HG02759 (cell line): ENCODE data around the gene SASH3.

Experiments used
- ATAC-seq: cut with Tn5 transposase; IDR thresholded peaks from one replicate; pipeline ENCODE4 v1.9.1; 2021; ENCODE audit warnings: mild to moderate bottlenecking, moderate library complexity; ENCODE audit not compliant: unreplicated experiment

Gene SASH3

DNA sequence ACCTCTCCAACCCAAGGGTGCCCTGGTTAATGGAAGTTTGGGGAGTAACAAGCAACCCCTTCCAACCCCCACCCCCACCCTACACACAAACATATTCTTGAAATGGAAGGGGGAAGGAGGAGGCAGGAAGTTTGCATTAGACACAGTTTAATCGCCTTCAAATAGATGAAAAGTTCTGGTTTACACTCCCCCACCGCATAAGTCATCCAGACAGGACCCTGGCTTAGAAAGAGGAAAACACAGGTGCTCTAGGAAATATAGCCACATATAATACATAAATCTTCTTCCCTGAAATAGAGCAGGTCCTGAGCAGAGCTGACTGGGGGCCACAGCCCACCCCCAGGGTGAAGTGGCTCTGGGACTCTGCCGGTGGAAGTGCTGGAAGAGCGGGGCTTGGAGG is 25.1 kb downstream of the SASH3 start:
- no peak for ATAC-seq

DNA sequence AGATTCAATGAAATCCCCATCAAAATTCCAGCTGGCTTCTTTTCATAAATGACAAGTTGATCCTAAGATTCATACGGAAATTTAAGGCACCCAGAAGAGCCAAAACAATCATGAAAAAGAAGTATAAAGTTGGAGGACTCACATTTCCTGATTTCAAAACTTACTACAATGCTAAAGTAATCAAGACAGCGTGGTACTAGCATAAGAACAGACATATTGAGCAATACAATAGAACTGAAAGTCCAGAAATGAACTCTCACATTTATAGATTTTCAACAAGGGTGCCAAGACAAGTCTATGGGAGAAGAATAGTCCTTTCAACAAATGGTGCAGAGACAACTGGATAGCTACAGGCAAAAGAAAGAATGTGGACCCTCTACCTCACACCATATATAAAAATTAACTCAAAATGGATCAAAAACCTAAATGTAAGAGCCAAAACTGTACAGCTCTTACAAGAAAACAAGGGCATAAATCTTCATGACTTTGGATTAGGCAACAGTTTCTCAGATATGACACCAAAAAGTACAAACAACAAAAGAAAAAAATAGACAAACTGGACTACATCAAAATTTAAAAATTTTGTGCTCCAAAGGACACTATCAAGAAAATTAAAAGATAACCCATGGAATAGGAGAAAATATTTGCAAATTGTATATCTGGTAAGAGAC is 28.5 kb downstream of the SASH3 start:
- no peak for ATAC-seq

DNA sequence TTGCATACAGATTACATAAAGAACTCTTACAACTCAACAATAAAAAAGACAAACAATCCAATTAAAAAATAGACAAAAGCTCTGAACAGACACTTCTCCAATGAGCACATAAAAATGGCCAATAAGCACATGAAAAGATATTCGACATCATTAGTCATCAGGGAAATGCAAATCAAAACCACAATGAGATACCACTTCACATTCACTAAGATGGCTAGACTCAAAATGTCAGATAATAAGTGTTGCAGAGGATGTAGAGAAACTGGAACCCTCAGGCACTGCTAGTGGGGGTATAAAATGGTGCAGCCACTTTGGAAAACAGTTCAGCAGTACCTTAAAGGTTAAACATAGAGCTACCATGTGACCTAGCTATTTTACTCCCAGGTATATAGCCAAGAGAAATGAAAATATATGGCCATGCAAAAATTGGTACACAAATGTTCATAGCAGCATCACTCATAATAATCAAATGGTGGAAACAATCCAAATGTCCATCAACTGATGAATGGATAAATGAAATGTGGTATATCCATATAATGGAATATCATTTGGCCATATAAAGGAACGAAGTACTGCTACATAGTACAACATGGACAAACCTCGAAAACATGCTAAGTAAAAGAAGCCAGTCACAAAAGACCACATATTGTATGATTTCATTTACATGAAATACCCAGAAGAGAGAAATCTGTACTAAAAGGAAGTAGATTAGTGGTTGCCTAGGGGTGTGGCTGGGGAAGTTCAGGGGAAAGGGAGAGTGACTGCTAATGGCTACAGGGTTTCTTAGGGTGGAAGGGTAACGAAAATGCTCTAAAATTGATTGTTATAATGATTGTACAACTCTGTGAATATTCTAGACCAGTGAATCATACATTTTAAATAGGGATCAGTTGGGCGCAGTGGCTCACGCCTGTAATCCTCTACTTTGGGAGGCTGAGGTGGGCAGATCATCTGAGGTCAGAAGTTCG is 29.4 kb downstream of the SASH3 start:
- ATAC-seq = no peak

DNA sequence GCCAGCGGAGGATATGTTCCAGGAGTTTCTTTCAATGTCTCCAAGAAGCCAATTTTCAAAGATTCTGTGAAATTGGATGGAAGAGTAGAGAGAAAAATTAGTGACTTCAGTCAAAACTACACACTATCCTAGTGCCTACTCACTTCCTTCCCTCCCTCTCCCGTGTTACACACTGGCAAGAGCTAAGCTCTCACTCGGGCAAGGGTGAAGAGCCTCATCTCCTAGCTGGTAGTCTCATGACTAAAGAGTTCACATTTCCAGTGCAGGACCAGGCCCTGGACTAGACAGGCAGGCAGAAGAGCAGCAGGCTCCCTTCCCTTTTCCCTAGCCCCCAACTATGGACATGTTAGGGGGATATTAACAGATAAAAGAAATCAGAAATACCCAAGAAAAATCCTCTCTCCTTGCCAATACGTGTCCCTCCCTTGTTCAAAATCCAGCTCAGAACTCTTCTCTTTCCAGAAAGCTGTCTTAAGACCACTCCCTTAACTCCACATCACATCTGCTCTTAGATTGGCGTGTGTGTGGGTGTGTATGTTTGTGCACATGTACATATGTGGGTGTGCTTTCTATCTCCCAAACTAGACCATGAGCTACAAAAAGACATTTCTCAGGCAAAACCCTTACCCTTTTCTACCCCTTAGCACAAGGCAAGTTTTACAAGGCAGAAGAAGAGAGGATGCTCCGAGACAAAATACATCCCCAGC is 34.1 kb downstream of the SASH3 start:
- no peak for ATAC-seq

DNA sequence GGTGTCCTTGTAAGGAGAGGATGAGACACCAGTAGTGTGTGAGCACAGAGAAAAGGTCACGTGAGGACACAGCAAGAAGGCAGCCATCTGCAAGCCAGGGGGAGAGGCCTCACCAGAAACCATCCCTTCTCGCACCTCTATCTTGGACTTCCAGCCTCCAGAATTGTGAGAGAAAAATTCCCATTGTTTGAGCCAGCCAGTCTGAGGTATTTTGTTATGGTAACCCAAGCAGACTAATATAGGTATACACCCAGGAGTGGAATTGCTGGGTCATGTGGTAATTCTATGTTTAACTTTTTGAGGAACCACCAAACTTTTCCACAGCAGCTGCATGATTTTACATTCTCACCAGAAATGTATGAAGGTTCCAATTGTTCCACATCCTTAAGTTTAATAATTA is 38.4 kb downstream of the SASH3 start:
- no peak for ATAC-seq

DNA sequence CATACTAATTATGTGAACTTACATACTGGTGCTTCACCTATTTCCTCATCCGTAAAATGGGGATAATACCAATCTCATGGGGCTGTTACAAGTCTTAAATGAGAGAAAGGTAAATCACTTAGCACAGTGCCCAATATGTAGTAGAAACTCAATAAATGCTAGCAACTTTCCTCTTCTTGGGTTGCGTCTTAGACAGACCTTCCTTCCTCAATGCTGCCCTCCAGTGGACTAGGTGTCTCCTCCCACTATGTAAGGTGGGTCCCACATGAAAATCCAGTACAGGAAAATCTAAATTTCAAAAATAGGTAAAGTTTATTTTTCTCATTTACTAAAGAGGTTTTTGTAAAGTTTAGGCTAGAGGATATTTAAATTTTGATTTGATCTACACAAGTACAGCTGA is 43.4 kb downstream of the SASH3 start:
- ATAC-seq = no peak

DNA sequence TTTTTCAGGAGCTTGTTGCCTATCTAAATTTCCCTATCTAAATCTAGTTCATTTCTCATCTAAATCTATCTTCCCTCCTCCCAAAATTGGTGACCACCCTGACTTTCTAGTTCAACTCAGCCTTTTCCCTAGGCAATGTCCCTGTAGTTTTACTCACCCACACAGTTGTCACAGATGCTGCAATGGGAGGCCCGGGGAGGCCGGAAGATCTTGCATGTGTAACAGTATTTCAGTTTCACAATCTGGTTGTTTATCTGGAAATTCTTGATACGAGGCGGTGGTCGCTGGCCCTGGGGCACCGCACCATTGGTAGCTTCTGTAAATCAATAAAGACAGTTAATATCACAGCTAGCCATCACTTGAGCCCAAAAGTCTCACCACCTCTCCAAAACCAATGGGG is 43.8 kb downstream of the SASH3 start:
- no peak for ATAC-seq

DNA sequence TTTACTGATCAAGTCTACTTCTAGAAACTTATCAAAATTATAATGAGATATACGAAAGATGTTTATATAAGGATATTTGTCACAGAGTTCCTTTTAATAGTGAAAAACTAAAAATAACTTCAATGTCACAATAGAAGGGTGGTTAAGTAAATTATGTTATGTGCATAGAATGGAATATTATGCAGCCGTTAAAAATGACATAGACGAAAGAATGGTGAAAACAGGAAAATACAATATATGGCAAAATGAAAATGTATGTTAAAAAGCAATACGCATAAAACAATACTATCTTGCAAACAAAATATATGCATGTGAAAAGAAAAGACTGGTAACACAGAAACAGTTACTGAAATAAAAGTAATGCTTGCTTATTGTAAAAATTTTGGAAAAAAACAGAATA is 44.9 kb downstream of the SASH3 start:
- no peak for ATAC-seq

DNA sequence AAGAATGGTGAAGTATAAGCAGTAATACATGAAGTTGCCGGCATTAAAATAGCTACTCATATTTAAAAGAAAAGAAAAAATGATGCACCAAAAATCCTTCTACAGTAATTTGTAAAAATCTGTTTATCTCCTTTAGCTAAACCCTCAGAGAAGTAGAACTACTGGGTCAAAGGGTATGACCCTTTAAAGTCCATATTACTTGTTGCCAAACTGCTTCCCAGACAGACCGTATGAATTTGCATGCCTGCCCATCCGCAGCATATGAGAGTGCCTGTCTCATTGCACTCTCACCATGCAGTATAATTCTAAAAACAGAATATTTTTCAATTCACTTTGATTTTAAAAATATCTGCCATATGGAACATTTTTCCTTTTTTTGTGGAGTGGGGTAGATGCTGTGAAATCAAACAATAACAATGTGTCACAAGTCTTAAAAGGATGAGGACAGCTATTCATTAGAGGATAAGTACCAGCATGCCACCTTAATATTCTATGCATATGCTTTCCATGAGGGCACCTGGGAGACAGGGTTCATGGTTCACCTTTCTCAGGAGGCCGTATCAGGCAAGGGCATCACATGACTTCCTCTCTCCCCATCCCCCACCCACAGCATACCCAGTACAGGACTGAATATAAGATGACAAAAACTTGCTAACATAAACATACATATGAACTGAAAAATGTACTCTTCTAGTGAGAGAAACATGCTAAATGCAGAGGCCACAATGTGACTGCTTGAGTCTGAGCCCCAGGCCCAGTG is 46.2 kb downstream of the SASH3 start:
- no peak for ATAC-seq

DNA sequence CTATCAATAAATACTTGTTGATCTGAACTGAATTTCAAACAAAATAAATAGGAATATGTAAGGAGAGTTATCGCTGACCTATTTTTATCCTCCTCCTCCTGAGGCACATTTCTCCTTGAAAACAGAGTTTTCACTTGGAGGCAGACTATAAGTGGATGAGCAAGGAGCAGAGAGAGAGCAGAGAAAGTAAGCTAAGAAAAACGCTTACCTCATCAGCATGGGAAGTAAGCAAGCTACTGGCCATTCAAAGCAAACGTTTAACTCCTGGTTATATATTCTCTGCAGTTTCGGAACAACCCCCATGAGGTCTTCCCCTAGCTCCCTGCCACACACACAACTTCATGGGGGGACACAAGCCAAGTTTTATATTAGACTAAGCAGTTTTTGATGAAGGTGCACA is 50.7 kb downstream of the SASH3 start:
- no peak for ATAC-seq

DNA sequence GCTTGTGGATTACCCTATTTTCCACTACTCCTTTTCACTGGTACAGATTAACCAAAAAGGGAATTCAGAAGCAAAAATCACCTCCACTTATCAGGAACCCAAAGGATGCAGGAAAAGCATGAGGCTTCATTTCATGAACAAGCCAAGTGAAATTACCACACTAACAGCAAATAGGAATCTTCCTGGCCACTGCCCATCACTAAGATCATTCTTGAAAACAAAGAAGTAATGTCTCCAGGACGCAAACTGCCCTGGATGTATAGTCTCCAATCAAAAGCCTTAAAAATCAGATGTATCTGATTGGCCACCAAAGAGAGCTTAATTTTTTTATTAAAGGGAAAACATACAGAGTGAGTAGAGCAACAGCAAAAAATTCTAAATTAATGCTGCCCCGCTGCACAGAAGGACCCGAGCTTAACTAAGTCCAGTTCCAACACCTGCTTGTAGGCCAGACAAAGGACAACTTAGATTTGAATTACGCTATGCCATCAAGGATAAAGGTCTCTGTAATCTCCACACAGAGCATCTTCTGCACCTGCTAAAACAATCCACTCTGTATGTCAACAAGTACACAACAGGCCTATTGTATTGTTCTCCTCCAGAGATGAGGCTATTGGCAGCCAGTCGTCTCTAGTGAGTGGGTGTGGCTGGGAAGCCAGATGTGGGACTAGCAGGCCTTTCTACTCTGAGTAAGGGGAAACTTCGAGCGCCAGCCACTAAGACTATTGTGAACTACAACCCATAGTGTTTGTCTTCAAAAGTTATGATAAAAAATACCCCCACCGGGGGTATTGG is 51.5 kb downstream of the SASH3 start:
- no peak for ATAC-seq

DNA sequence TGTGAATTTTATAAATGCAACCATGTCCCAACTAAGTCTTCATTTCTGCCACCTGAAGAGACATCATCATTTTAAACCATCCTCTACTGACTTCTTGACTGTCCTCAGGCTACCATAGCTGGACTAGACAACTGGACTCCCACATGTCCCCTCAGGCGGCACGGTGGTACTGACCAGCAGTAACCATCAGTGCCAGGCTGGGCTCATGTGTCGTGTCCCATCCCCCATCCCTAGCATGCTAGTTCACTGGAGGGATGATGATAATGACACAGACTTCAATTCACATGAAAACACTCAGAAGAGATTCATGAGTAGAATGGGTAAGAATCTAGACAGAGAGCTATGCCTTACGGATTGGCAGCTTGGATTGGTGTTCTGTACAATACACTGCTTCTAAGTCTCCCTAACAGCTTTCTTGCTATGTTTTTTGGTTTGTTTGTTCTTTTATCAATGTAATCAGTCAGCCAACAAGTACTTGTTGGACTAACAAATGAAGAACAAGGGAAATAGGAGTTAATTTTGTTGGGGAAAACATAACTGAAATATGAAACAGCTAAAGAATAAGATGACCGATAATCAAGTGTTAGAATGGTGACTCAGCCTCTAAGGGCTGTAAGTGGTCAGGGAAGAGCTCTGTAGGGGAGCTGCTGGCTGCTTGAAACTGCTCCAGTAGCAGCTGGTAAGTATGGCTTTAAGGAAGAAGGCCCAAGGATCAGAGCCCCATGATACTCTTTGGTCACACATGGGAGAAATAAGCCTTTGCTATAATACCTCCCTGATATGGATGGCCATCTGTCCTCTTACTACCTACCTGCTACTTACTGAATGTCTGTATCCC is 53.6 kb downstream of the SASH3 start:
- no peak for ATAC-seq

DNA sequence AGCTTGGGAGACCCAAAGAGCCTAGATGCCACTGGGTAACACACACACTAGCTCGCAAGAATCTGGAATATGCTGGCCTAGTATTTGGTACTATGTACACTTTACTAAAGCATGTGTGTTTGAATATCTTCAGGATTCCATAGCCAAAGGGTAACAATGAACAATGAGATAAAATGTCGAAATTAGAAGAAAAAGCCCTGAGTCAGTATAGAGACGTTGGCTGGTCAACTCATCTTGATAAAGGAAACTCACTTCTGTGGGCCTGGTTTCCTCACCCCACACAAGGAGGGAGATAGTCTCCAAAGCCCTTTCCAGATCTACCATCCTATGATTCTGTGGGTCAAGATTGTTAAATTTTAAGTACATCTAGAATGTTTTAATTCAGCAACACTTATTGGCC is 57.1 kb downstream of the SASH3 start:
- no peak for ATAC-seq

DNA sequence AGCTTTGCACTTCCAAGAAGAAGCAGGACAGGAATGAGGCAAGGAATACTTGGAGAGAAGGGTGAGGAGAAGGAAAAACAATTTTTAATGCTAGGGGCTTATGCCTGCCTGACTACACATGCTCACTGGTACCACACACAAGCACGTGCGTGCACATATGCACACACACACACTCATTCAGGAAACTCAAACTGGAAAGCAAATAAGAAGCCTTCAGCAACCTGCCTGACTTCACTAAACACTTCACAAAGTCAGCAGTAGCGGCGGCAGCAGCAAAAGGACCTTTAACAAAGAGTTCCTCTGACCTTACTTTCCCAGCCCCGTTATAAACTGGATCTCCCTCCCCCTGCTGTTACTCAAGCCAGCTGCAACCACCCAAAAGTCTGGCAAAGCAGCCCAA is 60.6 kb downstream of the SASH3 start:
- ATAC-seq = no peak

DNA sequence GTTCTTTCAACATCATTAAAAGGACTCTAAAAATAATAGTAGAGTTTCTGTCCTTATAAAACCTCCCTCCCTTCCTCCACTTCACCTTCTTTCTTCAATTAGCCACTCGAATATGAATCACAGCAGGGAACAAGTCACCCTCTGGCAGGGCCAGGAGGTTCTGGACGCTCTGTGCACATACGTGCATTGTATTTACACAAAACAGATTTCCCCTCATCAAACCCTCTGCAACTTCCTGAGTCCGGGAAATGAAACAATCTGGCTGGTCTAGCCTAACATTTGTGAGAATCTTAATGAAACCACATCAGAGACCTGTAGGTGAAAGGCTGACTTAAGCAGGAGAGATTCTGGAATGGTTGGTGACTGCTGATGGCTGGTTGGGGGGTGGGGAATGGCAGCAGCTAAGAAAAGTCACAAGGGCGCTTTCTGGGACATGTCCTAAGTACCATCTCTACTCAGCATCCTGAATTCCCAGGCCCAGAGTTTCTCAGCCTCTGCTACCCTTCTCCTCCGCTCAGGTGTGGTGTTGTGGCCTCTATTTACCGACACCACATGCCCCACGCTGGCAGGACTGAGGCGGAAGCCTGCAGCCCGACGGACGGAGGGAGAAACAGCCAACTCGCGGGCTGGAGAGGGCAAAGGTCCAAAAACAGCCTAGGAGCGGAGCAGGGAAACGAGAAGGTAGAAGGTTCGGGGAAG is 62.9 kb downstream of the SASH3 start:
- no peak for ATAC-seq

DNA sequence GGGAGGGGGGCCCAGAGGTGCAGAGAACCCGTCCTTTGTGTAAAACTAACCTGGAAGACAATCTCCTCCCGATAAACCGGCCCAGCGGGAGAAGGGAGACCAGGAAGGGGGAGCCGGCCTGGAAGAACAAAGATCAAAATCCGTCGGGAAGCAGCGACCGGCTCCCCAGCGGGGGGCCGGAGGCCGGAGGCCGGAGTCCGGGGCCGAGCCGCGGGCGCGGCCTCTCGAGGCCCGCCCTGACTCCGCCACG is 63.4 kb downstream of the SASH3 start:
- no peak for ATAC-seq

DNA sequence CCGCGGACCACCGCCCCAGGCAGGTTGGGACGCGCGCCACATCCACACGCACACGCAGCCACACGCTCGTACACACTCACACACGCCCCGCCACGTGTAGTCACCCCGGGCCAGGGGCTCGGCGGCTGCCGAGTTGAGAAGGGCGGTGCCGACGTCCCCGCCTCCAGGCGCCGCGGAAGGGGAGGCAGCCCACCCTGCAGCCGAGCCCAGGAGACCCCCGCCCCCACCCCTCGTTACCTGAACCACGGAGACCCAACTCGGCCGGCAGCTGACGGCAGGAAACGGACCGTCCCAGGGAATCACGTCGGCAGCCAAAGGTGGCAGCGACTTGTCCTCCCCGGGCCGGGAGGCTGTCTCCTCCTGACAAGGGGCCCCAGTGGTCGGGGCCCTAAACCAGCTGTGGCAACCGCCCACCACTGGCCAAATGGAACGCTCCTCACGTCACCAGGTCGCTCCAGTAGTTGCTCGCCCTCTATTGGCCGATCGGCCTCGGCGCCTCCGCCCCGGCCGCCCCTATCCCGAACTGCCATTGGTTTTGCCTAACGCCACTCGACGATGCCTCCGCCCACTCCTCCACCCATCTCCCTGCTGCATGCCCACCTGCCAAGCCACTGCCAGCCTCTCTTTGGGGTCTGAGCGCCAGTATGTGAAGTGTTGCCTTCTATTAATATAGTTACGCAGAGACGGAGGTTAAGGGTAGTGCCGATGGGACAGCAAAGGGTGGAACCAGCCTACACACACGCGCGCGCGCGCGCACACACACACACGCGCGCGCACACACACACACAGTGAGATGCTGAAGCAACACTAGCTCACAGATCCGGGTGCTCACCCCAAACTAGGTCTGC is 63.9 kb downstream of the SASH3 start, which contains the start of gene ZDHHC9:
ZDHHC9 (minus strand) TSS at position 428 of the 848 bp plus-strand sequence. CDS start 1,941 bp downstream, outside the sequence.
- ATAC-seq = peak; percentile 99
